ENCODE measurements around the gene NRL.

Gene NRL

DNA sequence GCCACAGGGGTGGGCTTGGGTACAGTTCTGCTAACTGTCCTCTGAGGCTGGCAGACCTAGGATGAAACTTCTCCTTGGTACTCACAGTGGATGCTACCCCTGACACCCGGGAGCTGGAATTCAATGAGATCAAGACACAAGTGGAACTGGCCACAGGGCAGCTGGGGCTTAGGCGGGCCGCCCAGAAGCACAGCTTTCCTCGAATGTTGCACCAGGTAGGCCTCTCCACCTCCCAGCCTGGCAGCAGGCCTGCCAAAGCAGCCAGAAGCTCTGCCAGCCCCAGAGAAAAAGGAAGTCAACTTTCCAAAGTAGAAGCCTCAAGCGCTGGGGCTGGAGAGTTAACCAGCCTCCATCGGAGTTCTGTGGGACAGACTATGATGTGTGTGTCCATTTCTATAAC, 2.4 kb upstream of the NRL start:
- TF ChIP-seq, protein P1, sequence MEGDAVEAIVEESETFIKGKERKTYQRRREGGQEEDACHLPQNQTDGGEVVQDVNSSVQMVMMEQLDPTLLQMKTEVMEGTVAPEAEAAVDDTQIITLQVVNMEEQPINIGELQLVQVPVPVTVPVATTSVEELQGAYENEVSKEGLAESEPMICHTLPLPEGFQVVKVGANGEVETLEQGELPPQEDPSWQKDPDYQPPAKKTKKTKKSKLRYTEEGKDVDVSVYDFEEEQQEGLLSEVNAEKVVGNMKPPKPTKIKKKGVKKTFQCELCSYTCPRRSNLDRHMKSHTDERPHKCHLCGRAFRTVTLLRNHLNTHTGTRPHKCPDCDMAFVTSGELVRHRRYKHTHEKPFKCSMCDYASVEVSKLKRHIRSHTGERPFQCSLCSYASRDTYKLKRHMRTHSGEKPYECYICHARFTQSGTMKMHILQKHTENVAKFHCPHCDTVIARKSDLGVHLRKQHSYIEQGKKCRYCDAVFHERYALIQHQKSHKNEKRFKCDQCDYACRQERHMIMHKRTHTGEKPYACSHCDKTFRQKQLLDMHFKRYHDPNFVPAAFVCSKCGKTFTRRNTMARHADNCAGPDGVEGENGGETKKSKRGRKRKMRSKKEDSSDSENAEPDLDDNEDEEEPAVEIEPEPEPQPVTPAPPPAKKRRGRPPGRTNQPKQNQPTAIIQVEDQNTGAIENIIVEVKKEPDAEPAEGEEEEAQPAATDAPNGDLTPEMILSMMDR (IDR thresholded peaks at IDR 0.05; ENCODE audit: borderline replicate concordance, control extremely low read depth, extremely low read depth, insufficient read depth, missing control alignments): no peak
- in situ Hi-C loops (cut with MboI; ENCODE audit: low sequenced_read_pairs, unreplicated experiment): no loop called here
- DNase-seq (ENCODE audit: low spot score): no peak

DNA sequence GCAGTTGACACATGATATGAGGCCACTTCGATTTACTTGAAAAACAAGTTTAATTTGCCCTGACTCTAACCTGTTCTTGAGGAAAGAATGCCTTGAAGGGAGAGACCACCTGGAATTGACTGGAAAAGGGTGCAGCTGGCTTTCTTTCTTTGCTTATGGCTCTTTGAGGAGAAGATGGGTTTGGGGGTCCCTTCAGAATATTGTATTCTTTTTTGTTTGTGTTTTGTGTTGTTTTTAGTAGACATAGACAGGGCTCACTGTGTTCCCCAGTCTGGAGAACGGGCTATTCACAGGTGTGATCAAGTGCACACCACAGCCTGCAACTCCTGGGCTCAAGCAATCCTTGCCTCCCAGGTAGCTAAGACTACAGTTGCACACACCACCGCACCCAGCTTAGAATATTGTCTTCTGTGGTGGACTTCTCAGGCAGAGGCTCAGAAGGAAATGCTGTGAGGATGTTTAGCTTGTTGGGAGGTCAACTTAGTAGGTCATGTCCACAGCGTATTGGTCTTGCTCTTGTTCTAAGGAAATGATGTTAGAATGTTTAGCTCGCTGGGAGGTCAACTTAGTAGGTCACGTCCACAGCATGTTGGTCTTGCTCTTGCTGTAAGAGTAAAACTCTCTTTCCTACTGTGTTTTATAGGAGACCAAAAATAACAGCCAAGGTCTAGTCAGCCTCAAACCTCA, 1.5 kb upstream of the NRL start:
- TF ChIP-seq, protein P1 (IDR thresholded peaks at IDR 0.05; ENCODE audit: borderline replicate concordance, control extremely low read depth, extremely low read depth, insufficient read depth, missing control alignments): no peak
- in situ Hi-C loops (cut with MboI; ENCODE audit: low sequenced_read_pairs, unreplicated experiment): no loop called here
- DNase-seq (ENCODE audit: low spot score): no peak

GRCh38 chr14:24115422-24116127, 826 bp upstream of the NRL start:
- in situ Hi-C loops (cut with MboI; ENCODE audit: low sequenced_read_pairs, unreplicated experiment): no loop called here
- DNase-seq (ENCODE audit: low spot score): no peak
- TF ChIP-seq, protein P1 (IDR thresholded peaks at IDR 0.05; ENCODE audit: borderline replicate concordance, control extremely low read depth, extremely low read depth, insufficient read depth, missing control alignments): no peak

DNA sequence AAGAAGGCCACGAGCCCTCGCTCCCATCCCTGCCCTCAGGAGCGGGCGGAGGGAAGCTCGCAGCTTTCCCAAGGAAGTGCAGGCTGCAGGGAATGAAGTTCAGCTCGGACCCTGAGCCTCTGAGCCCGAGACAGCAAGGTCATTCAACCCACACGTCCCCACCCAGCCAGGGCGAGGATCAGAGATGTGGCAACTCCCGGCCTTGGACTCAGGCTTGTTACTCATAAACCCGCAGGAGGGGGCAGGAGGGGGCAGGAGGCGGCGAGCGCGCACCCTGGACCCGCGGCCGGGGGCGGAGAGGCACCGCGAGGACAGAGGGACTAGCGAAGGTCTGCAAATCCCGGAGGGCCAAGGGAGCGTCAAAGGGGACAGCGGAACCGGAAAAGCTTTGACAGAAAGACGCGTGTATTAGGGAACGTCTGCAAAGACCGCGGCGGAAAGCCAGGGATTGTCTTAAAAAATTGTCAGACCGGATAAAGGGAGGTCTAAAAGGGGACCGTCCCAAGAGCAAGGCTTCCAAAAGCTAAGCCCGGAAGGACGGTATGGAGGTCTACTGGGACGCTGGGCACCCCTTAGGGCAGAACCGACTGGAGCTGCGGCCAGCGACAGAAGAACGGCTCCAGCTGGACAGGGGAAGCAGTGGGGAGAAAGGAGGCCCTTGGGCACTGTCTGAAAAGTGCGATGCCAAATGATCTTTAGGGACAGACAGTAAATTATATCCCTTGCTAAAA, 783 bp downstream of the NRL start:
- TF ChIP-seq, protein P1 (IDR thresholded peaks at IDR 0.05; ENCODE audit: borderline replicate concordance, control extremely low read depth, extremely low read depth, insufficient read depth, missing control alignments): no peak
- in situ Hi-C loops (cut with MboI; ENCODE audit: low sequenced_read_pairs, unreplicated experiment): no loop called here
- peak; percentile 85 for DNase-seq (ENCODE audit: low spot score)

DNA sequence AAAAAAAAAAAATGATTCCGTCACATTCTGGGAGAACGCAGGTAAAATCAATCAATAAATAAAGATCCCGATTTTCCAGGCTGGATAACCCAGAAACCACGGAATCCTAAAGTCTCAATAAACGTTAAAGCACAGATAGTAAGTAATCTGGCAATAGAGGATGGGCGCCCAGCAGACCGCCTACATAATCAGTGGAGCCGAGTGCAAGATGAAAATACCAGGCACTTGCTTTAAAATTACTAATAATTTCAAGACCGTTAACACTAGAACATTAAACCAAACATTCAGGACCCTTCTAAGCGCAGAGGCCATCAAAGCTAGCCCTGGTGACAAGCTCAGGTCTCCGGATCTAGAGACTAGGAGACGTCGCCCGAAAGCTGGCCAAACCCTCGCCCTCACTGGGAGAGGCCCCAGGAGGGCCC, 1.4 kb downstream of the NRL start:
- in situ Hi-C loops (cut with MboI; ENCODE audit: low sequenced_read_pairs, unreplicated experiment): no loop called here
- TF ChIP-seq, protein P1 (IDR thresholded peaks at IDR 0.05; ENCODE audit: borderline replicate concordance, control extremely low read depth, extremely low read depth, insufficient read depth, missing control alignments): no peak
- DNase-seq (ENCODE audit: low spot score): no peak

DNA sequence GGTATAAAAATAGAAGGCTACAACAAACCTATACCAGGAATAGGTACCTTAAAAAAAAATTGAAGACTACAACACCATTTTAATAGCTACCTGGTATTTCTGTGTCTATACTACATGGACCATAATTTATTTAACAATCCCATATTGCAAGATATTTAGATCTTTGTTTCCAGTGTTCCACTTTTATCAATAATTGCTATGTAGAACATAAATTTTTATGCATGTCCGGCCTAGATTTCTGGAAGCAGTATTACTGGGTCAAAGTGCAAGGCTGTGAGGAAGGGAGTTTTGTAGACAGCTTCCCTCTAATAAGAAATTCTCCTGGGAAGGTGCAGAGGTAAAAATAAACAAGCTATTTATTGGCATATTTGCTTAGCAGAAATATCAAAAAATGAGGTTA, 4.2 kb downstream of the NRL start:
- in situ Hi-C loops (cut with MboI; ENCODE audit: low sequenced_read_pairs, unreplicated experiment): no loop called here
- no peak for DNase-seq (ENCODE audit: low spot score)
- TF ChIP-seq, protein P1 (IDR thresholded peaks at IDR 0.05; ENCODE audit: borderline replicate concordance, control extremely low read depth, extremely low read depth, insufficient read depth, missing control alignments): no peak

Data from GM13976 (cell line).